Osteocyte (in vitro differentiated cells): ENCODE measurements around the gene LRRC28. TPM values are rescaled to one million over a fixed set of nuclear protein-coding genes. Genes with fewer than 3 reads are reported as not detected.

Experiments
- DNase-seq: peaks from one replicate; pipeline ENCODE4 v3.0.0; 2021; ENCODE audit warnings: mixed read lengths; ENCODE audit not compliant: unreplicated experiment; ENCODE audit errors: extremely low spot score
- H3K27ac Mint-ChIP-seq: one replicate; pipeline ENCODE4 v1.8.0; 2021; ENCODE audit warnings: mild to moderate bottlenecking, mixed read lengths; ENCODE audit not compliant: unreplicated experiment
- H3K27me3 Mint-ChIP-seq: one replicate; pipeline ENCODE4 v1.8.0; 2021; ENCODE audit warnings: mixed read lengths; ENCODE audit not compliant: unreplicated experiment
- H3K36me3 Mint-ChIP-seq: one replicate; pipeline ENCODE4 v1.8.0; 2021; ENCODE audit warnings: mixed read lengths; ENCODE audit not compliant: unreplicated experiment
- H3K4me1 Mint-ChIP-seq: one replicate; pipeline ENCODE4 v1.8.0; 2021; ENCODE audit warnings: mixed read lengths; ENCODE audit not compliant: unreplicated experiment
- H3K4me3 Mint-ChIP-seq: one replicate; pipeline ENCODE4 v1.8.0; 2021; ENCODE audit warnings: mild to moderate bottlenecking, moderate library complexity, mixed read lengths; ENCODE audit not compliant: unreplicated experiment
- H3K9me3 Mint-ChIP-seq: one replicate; pipeline ENCODE4 v1.8.0; 2021; ENCODE audit warnings: mixed read lengths; ENCODE audit not compliant: unreplicated experiment
- total RNA-seq: library from RNA; stranded (reverse); gene quantifications from 2 replicates; pipeline ENCODE4 v1.2.1, GENCODE V29; 2021
- TF ChIP-seq, protein P1 (sequence below): fragments of 200-600 bp; sonication (generic); IDR thresholded peaks from 2 replicates; pipeline ENCODE4 v1.5.0; 2021; ENCODE audit warnings: antibody characterized with exemption, mild to moderate bottlenecking, moderate library complexity

The LRRC28 gene
- total RNA-seq, 1 donor from 2014 or later = 27.4 TPM

DNA sequence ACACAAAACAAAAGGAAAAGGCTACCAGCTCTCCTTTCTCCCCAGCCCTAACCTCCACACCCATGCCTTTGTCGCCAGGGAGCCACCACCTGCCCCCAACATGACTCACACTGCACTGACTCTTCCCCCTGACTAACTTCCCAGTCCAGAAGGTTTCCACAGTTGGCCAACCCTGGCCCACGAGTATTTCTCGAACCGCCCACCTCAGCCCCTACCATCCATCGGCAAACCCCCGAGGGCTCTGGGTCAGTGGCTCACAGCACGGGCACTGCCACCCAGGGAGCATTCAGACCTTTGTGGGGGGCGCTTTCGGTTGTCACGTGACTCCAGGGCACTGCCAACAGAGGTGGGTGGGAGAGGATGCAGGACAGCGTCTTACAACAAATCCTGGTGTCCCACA lies 152.3 kb downstream of the LRRC28 start:
- Mint-ChIP-seq H3K9me3 (no peaks in the 10 kb centered on the region), H3K27me3 (no peaks in the 10 kb centered on the region), H3K36me3 (no peaks in the 10 kb centered on the region), H3K4me1 (peaks cover 64% of the 10 kb centered on the region), H3K27ac (peak overlapping the region; percentile 64), H3K4me3 (no peak overlapping the region)
- TF ChIP-seq, protein P1, sequence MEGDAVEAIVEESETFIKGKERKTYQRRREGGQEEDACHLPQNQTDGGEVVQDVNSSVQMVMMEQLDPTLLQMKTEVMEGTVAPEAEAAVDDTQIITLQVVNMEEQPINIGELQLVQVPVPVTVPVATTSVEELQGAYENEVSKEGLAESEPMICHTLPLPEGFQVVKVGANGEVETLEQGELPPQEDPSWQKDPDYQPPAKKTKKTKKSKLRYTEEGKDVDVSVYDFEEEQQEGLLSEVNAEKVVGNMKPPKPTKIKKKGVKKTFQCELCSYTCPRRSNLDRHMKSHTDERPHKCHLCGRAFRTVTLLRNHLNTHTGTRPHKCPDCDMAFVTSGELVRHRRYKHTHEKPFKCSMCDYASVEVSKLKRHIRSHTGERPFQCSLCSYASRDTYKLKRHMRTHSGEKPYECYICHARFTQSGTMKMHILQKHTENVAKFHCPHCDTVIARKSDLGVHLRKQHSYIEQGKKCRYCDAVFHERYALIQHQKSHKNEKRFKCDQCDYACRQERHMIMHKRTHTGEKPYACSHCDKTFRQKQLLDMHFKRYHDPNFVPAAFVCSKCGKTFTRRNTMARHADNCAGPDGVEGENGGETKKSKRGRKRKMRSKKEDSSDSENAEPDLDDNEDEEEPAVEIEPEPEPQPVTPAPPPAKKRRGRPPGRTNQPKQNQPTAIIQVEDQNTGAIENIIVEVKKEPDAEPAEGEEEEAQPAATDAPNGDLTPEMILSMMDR = no peak
- no peak for DNase-seq

DNA sequence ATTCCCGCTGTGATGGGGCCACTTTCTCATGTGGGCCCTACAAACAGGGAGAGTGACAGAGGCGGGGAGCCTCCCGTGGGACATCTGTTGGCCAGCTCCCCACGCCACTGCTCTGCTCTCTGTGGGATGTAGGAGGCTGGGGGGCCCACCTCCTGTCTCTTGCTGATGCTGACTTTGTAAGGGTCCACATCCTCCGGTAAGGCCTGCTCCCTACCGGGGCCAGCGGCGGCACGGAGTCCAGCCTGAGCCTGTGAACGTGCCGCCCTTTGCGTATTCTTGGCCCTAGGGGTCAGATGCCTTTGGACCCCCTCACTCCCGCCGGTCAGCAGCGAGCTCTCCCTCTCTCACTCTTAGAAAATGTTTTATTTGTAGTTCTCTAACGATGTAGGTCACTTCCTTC lies 153.2 kb downstream of the LRRC28 start:
- peak overlapping the region; percentile 64 for H3K27ac Mint-ChIP-seq
- H3K36me3 Mint-ChIP-seq = no peaks in the 10 kb centered on the region
- DNase-seq = no peak
- no peak overlapping the region for H3K4me3 Mint-ChIP-seq
- H3K27me3 Mint-ChIP-seq = no peaks in the 10 kb centered on the region
- peaks cover 65% of the 10 kb centered on the region for H3K4me1 Mint-ChIP-seq
- no peaks in the 10 kb centered on the region for H3K9me3 Mint-ChIP-seq
- TF ChIP-seq, protein P1 = no peak

DNA sequence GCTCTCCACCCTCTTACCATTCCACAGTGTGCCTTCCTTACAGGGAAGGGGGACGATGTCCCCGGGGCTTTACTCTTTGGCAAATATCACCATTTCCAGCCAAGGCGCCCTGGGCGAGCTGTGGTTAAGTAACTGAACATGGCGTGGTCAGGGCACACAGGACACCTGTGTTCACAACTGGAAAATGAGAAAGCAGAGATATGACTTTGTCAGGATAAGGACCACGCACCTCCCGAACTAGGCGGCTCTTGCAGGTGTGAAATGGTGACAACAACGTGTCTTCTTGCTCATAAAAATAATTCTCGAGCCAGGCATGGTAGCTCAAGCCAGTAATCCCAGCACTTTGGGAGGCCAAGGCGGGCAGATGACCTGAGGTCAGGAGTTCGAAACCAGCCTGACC lies 154.8 kb downstream of the LRRC28 start:
- no peak for DNase-seq
- H3K4me1 Mint-ChIP-seq = peaks cover 59% of the 10 kb centered on the region

DNA sequence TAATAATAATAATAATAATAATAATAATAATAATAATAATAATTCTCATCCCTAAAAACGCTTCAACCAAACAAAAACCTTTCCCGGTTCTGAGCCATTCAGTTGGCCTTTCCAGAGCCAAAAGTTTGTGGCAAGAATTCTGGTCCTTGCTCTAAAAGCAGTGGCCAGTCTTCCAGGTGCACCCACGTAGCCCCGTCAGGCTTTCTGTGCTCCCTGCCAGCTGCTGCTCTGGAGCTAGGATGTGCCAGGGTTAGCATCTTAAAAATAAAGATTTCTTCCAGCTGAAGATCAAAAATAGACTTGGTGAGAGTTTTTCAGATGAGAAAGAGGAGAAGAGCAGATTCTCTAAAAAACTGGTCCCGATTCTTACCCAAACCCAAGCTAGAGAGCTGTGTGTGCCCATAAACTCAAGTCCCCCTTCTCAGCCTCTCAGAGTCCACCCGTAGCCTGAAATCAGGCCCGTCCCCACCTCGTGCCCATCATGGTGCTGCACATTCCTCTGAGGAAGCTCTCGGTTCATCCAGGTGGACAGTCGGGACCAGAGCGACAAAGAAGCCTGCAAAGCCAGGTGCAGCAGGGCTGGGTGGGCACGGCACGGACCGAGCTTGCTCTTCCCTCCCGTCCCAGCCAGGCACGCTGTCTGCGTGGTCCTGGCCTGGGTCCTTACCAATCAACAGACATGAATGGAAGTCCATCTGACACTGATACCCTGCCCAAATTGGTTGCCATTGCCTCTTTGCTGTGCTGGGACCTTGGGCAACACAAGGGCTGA lies 155.6 kb downstream of the LRRC28 start:
- no peaks in the 10 kb centered on the region for H3K36me3 Mint-ChIP-seq
- no peaks in the 10 kb centered on the region for H3K27me3 Mint-ChIP-seq
- H3K9me3 Mint-ChIP-seq = no peaks in the 10 kb centered on the region
- no peak for DNase-seq
- TF ChIP-seq, protein P1 = no peak
- H3K4me1 Mint-ChIP-seq = peaks cover 51% of the 10 kb centered on the region
- no peak overlapping the region for H3K4me3 Mint-ChIP-seq
- H3K27ac Mint-ChIP-seq = no peak overlapping the region

More for the DNA sequence above, 154.8 kb downstream of the LRRC28 start:
- Mint-ChIP-seq H3K36me3 (no peaks in the 10 kb centered on the region), H3K9me3 (no peaks in the 10 kb centered on the region), H3K4me3 (no peak overlapping the region), H3K27me3 (no peaks in the 10 kb centered on the region), H3K27ac (no peak overlapping the region)
- TF ChIP-seq, protein P1 = no peak

DNA sequence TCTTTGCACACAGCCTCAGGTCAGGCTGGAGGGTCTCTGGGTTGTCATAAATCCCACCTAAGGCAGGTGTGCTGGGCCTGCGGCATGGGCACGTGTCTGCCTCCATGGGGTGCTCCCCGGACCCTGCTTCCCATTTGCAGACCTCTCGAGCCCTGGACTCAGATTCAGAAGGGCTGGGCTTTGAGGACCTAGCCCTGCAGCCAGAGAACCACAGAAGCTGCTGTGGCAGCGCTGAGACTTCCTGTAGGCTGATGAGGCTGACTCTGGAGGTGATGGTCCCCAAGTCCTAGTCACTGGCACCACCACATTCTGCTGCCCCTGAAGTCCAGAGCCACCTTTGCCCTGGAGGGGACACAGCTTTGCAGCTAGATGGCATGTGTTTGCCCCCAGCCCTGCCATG lies 156.4 kb downstream of the LRRC28 start:
- Mint-ChIP-seq H3K36me3 (no peaks in the 10 kb centered on the region), H3K27me3 (no peaks in the 10 kb centered on the region), H3K4me1 (peaks cover 47% of the 10 kb centered on the region), H3K27ac (peak overlapping the region; percentile 74), H3K4me3 (no peak overlapping the region), H3K9me3 (no peaks in the 10 kb centered on the region)
- TF ChIP-seq, protein P1 = no peak
- DNase-seq = no peak
